Stimulated activated CD4-positive, alpha-beta T cell treated with anti-CD3 and anti-CD28 coated beads, Interleukin-15, amount 100 ng/mL, for 1 hour (primary cell): ENCODE results near the gene KIFAP3.
"Not testable (repeated sequence)": the region's sequence is repeated elsewhere in the genome, so short reads cannot be mapped to it uniquely, and the experiment has no call there.

Experiments used
- DNase-seq, 2 donors: peaks; one replicate each; pipeline ENCODE4 v3.0.0-alpha.2; 2020; ENCODE audit warnings: low read depth in 1 of 2, low spot score in 1 of 2

The KIFAP3 gene

DNA sequence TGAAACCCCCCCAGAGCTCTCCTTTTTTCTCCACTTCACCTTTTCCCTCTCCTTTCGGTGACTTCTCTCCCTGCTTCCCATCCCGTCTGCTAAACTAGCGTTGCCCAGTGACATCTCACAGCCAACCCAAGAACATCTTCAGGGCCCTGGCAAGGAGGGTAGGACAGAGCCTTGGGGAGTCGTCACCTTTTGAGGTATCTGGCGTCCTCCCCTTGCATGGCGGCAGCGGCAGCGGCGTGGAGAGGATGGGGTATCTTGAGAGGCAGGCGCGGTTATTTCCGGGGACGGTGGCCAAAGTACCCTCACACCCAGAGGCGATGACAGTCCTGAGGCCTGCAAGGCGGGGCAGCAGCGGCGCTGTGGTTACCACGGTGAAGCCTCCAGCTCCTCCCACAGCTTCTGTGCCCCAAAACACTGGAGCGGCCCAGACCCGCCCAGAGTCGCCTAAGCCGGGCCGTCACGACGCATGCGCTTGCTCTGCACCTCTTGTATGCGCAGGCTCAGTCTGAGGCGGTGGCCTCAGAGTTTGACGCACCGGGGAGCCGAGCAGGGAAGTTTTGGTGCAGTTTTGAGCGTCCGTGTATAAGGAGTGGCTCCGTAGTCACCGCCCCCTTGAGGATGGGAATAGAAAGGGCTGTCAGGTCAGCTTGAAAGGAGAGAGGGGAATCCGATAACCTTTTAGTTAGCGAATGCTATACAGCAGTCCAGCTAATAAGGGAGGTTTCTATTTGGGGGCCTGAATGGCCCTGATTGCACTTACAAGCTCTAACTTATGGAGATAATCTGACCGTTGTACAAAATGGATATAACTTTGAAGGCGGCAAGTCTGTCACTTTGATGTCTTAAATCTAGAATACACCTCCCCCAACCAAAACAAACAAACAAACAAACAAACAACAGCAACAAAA, at the start of gene KIFAP3:
KIFAP3 (minus strand) TSS at position 446 of the 908 bp plus-strand sequence; CDS start at position 218, 228 bp downstream.
- DNase-seq: peak; percentile 87 to 93

DNA sequence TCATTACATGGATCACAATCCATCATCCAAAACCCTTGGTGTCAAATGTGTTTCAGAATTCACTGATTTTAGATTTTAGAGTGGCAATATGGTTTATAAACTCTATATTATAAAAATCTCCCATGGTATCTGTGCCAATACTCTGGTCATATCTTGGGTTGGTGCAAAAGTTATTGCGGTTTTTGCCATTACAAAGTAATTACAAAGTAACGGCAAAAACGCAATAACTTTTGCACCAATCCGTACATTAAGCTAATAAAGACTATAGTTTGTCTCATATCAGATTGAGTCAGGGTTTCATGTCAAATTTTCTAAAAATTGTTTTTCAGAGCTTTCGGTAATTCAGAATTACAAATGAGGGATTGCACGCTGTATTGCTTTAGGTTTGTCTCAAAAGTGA, 47.9 kb upstream of the KIFAP3 start:
- DNase-seq: no peak

DNA sequence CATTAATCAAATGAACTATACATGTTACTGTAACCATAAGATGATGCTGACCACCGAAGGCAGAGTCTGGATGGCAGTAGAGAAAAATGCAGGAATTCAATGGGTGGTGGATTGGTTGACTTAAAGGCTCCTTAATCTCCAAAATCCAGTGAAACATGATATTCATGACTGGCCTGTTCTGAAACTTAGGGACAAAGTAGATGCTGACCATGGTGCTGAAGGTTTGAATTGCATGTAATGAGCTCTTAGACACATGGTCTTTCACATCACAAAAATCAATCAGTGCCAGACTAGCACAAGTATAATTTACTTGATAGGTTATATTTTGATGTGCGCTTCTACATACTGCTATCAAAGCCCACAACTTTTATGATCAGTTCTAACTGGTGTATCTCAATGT, 40.4 kb upstream of the KIFAP3 start:
- DNase-seq: no peak

DNA sequence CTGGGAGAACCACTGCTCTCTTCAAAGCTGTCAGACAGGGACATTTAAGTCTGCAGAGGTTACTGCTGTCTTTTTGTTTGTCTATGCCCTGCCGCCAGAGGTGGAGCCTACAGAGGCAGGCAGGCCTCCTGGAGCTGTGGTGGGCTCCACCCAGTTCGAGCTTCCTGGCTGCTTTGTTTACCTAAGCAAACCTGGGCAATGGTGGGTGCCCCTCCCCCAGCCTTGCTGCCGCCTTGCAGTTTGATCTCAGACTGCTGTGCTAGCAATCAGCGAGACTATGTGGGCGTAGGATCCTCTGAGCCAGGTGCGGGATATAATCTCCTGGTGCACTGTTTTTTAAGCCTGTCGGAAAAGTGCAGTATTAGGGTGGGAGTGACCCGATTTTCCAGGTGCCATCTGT, 38.6 kb upstream of the KIFAP3 start:
- DNase-seq: not testable (repeated sequence)

DNA sequence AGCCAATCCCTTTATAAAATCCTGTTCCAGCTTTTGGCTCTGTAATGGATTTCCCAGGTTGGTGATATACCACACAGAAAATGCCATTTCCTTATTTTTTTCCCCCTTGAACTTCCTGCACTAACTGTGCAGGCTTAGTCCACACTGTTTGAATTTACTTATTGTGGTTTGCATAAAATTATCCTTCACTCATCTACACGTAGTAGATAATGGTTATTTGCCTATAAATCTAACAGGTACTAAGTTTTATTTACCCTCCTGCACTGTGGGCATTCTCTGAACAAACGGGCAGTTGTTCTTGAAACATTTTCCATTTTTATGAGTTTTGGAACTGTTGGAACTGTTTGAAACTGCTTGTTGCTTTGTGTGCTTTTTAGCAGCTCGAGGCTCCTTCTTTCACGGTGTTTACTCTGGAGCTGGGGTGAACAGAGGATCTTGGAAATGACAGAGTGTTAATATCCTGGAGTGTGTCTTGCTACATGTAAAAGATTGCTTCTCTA, 23.0 kb upstream of the KIFAP3 start:
- DNase-seq: no peak

DNA sequence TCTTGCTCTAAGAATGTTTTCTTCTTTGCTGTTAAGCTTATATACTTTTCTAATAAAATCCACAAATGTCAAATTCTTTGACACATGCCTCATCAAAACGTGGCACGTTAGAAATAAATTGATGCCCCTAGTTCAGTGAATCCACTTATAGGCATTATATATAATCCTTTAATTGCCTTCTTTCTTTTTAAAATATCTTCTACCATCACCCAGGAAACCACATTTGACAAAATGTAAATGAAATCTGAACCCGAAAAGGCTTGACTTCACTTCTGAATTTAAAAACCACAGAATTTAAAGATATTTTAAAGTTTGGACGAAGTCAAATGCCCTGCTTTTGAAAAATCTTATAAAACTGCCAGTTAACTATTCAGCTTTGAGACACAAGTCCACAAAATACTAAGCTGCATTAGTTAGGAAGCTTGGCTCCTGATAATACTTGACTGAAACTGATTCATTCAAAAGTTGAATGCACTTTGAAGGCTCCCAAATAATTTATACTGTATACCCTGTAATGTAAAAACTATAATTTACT, 22.4 kb upstream of the KIFAP3 start:
- no peak for DNase-seq

DNA sequence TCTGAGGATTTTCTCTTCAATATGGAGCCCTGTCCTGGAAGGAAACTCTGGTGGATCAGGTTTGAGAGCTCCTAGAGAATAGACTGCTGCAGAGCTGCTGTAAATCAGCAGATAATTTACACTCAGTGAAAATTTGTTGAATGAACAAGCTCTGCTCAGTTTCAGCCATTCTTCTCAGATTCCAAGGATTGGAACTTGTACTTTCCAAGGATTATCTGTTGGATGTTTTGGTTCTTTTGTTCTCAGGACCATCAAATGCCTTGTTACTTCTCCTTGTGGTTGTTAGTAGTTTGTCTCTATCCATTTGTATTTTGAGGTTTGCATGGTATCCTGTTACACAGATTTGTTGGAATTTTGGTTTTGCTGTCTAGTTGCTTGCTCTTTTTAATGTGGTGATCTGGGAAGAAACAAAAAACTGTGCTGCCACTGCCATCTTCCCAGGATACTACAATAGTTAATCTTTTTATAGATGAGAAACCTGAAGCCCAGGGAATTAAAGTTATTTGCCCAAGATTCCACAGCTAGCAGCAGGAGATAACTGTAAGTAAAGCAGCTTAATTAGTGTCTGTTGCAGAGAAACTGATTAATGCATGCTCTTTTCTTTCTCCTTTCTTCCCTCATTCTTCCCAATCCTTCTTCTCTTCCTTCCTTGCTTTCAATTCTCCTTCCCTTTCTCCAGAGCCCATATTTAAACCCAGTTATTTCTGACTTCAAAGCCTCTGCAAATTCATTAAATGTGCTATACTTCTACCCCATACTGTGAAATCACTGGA, 21.7 kb upstream of the KIFAP3 start:
- no peak for DNase-seq

DNA sequence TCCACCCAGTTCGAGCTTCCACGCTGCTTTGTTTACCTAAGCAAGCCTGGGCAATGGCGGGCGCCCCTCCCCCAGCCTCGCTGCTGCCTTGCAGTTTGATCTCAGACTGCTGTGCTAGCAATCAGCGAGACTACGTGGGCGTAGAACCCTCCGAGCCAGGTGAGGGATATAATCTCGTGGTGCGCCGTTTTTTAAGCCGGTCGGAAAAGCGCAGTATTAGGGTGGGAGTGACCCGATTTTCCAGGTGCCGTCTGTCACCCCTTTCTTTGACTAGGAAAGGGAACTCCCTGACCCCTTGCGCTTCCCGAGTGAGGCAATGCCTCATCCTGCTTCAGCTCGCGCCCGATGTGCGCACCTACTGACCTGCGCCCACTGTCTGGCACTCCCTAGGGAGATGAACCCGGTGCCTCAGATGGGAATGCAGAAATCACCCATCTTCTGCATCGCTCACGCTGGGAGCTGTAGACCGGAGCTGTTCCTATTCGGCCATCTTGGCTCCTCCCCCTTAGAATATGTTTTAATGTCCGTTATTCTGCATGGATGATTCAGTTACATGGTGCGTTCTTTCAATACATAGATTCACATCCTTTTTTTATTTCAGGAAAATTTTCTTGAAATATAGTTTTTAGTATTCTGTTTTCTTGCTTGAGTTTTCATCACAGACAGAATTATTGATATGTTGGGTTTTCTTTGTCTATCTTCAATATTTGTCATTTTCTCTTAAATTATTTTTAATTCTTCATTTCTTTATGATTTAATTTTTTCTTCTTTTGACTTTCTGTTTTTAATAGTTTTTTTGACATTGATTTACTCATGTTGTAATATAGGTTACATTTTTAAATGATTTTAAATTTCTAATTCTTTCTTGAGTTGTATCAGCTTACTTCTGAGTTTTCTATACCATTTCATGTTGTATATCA, 20.5 kb upstream of the KIFAP3 start:
- not testable (repeated sequence) for DNase-seq

DNA sequence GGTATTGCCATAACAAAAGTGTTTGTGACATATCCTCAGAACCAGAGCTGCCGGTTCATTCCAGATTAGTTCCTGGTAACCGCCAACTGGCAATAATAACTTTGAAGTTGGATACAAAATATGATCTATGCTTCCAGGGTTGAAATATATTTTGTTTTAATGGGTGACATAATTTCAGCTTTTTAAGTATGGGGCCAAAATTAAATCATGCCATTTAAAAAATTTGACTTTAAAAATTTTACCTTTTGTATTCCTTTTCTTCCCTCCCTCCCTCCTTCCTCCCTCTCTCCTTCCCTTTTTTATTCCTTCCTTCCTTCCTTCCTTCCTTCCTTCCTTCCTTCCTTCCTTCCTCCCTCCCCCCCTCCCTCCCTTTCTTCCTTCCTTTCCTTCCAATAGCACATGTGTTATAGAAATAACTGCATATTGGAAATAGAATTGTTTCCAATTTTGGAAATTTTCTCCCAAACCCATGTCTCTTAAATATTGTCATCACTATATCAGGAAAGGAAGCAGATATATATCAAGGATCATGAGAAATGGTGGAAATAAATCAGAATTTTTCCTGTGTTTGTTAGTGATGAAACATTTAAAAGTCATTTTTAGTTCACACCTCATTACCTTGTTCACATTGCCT, 12.0 kb upstream of the KIFAP3 start:
- DNase-seq: no peak

DNA sequence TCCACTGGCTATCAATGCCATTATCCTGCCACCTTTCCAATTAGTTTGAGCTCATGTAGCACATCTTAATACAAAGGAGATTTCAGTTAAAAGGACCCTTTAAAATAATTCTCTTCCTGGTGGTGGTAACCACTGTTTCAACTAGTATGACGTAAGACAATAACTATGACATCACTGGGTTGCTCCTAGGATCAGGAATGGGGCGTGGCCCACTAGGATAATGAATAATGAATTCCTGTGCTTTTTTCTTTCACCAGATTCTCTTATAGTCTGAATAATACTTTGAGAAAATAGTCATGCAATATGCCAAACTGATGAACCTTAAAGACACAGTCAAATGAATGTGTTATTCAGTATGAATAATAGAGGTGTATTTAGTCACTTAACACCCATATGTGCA, 10.6 kb upstream of the KIFAP3 start:
- DNase-seq: no peak

DNA sequence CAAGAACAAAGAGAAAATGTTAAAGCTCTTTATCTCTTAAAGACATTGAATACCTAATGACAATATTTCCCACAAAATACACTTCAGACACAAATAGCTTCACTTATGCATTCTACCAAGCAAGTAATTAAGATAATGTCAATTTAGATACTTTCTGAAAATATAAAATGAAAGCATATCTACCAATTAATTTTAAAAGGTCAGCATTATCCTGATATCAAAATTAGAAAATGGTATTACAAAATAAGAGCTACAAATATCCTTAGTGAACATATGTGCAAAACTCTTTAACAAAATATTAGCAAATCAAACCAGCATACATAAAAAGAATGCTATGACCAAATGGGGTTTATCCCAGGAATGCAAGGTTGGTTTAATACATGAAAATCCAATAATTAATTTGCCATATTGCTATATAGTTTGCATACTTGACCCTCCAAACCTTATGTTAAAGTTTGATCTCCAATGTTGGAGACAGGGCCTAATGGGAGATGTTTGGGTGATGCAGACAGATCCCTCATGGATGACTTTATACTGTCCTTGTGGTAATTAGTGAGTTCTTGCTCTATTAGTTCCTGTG, 4.2 kb upstream of the KIFAP3 start:
- DNase-seq: no peak

DNA sequence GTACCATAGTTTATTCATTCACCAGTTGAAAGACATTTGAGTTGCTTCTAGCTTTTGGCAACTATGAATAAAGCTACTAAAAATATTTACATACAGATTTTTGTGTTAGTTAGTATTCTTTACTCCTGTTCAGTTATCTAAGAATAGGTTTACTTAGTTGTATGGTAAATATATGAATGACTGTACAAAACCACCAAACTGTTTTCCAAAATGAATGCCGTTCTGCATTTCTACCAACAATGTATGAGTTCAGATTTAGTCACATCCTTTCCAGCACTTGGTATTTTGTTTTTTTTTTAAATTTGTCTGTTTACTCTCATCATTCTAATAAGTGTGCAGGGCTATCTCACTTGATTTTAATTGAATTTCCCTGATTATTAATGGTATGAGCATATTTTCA, 3.4 kb upstream of the KIFAP3 start:
- no peak for DNase-seq

DNA sequence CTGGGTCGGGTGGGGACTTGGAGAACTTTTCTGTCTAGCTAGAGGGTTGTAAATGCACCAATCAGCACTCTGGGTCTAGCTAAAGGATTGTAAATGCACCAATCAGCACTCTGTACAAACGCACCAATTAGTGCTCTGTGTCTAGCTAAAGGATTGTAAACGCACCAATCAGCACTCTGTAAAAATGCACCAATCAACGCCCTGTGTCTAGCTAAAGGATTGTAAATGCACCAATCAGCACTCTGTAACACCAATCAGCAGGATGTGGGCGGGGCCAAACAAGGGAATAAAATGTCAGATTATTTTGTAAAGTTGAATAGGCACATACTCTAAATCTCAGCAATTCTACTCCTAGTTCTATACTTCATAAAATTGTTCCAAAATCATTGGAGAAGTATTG, 2.5 kb upstream of the KIFAP3 start:
- DNase-seq: not testable (repeated sequence)

DNA sequence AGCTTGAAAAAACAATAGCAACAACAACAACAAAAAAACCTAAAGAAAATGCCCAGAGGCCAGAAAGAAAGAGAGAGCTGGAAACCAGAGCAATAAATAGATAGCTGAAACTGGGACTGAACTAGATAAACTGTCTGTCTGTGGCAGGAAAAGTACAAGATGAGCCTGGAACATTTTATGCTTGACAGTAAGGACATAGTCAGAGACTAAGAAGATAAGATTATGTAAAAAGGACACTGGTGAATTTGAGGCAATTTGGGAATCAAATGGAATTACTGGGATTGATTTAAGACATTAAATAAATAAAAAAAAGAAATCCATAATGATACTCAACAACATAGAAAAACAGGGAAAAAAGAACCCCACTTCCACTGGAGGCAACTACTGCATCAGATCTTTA, 1.7 kb upstream of the KIFAP3 start:
- DNase-seq: no peak

DNA sequence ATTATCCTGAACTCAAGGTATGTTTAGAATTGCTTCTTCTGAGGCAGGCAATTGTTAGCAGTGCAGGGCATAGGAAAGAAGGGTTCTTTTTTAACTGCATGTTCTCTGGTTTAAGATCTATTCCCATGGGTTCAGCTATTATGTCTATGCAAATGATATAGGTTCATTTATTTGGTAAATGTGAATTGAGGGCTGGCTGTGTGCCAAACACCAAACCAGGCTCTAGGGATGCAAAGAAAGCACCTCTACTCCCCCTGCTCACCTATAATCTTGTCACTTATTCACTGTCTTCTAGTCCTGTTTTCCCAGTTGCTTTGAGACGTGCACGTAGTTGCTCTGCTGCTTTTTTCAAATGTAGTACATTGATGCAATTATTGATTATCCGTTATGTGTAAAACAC, 691 bp upstream of the KIFAP3 start:
- no peak for DNase-seq

DNA sequence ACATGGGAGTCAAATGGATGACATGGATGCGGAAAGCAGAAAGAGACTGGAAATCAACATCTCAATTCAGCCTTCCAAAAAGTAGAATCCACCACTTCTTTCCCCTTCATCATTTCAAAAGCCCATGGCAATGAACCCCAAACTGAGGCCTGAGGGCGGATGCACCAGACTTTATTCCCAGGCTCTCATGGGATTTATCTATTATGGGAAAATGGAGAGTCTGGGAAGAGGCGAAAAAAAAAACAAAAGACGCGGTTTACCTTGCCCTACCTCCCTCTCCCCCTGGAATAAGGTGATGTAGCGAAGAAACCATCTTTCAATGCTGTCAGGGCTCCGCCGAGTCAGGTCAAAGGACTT, 624 bp downstream of the KIFAP3 start:
- DNase-seq: no peak

DNA sequence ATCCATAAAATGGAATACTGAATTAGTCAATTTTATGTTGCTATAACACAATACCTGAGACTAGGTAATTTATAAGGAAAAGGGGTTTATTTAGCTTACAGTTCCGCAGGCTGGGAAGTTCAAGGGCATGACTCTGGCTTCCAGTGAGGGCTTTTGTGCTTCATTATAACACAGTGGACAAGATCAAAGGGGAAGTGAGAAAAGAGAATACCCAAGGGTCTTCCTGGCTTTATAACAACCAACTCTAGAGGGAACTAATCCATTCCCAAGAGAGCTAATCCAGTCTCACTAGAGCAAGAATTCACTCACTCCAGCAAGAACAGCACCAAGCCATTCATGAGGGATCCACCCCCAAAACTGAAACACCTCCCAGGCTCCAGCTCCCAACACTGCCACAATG, 3.1 kb downstream of the KIFAP3 start:
- DNase-seq: no peak

DNA sequence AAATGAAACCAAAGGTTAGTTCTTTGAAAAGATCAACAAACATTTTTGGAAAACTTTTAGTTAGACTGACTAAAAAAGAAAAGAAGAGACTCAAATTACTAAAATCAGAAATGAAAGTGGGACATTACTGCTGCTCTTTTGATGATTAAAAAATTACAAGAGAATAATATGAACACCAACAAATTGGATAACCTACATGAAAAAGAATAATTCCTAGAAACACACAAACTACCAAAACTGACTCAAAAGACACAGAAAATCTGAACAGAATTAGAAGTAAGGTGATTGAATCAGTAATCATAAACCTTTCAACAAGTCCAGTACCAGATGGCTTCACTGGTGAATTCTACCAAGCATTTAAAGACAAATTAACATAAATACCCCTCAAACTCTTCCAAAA, 5.6 kb downstream of the KIFAP3 start:
- no peak for DNase-seq

DNA sequence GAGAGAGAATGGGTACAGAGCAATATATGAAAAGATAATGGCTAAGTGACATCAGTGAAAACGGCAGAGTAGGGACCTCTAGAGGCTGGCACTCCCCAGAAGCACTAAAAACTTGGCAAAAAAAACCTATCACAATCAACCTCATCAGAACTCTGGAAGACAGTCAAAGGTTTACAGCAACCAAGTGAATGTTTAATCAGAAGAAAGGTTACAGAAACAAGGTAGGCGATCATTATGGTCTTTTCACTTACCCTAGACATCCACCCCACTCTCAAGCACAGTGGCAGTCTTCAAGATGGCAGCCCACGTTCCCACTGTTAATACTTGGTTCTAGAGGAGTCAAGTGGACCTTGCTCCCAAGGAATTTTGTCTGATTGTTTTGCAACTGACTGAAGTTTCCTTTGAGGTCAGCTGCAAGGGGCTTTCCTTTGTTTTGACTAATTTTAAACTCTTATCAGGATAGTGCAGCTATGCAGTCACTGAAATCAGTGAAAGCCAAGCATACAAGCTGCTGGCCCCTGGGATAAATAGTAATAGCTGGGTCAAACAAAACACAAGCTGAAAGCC, 7.2 kb downstream of the KIFAP3 start:
- no peak for DNase-seq

DNA sequence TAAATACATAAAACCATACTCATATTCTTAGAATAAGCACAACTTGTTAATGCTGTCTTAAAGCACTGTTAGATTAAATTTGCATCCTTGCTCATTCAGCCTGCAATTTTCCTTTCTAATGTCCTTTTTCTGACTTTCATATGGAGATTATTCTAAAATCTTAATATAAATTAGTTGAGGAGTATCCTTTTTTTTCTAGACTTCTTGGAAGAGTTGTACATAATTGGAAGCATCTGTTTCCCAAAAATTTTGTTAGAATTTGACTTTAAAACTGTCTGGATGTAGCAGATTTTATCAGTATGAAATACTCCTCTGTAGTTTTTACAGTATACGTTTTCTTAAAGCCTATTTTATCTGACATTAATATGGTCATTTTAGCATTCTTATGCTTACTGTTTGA, 9.7 kb downstream of the KIFAP3 start:
- DNase-seq: no peak
